Activated T-cell treated with anti-CD3 and anti-CD28 coated beads, Interleukin-2, amount 50 U/mL, for 24 hours (primary cell): ENCODE data around the gene ZP3.
"Not testable (repeated sequence)": the region's sequence is repeated elsewhere in the genome, so short reads cannot be mapped to it uniquely, and the experiment has no call there.

ENCODE experiments used
- DNase-seq: peaks from one replicate; pipeline ENCODE4 v3.0.0-alpha.2; 2020
- H3K27ac Mint-ChIP-seq: 2 replicates; pipeline ENCODE4 v1.8.0; 2020; ENCODE audit warnings: mild to moderate bottlenecking, mixed read lengths
- H3K27me3 Mint-ChIP-seq: 2 replicates; pipeline ENCODE4 v1.8.0; 2020; ENCODE audit warnings: mixed read lengths
- H3K36me3 Mint-ChIP-seq: 2 replicates; pipeline ENCODE4 v1.8.0; 2020; ENCODE audit warnings: low read depth, mixed read lengths
- H3K4me1 Mint-ChIP-seq: 2 replicates; pipeline ENCODE4 v1.8.0; 2020; ENCODE audit warnings: low read depth, mixed read lengths
- H3K4me3 Mint-ChIP-seq: 2 replicates; pipeline ENCODE4 v1.8.0; 2020; ENCODE audit warnings: mild to moderate bottlenecking, moderate library complexity, mixed read lengths
- H3K9me3 Mint-ChIP-seq: 2 replicates; pipeline ENCODE4 v1.8.0; 2020; ENCODE audit warnings: mixed read lengths

ZP3 gene

GRCh38 chr7:76442664-76443446, 18.1 kb downstream of the ZP3 start:
- not testable (repeated sequence) for H3K27ac Mint-ChIP-seq, H3K36me3 Mint-ChIP-seq, H3K27me3 Mint-ChIP-seq, DNase-seq, H3K9me3 Mint-ChIP-seq, H3K4me3 Mint-ChIP-seq
- peaks cover 12% of the 10 kb centered on the region for H3K4me1 Mint-ChIP-seq

GRCh38 chr7:76443846-76444245, 19.1 kb downstream of the ZP3 start:
- peak; percentile 40 for DNase-seq
- not testable (repeated sequence) for H3K27me3 Mint-ChIP-seq, H3K9me3 Mint-ChIP-seq, H3K36me3 Mint-ChIP-seq, H3K4me3 Mint-ChIP-seq
- Mint-ChIP-seq H3K4me1 (peaks cover 12% of the 10 kb centered on the region), H3K27ac (peak overlapping the region; percentile 83)

GRCh38 chr7:76445577-76446008, 20.8 kb downstream of the ZP3 start:
- H3K9me3 Mint-ChIP-seq, DNase-seq, H3K4me3 Mint-ChIP-seq, H3K36me3 Mint-ChIP-seq, H3K27me3 Mint-ChIP-seq: not testable (repeated sequence)
- peaks cover 12% of the 10 kb centered on the region for H3K4me1 Mint-ChIP-seq
- peak overlapping the region; percentile 81 for H3K27ac Mint-ChIP-seq

- H3K4me3 Mint-ChIP-seq, H3K36me3 Mint-ChIP-seq: not testable (repeated sequence)
Observed at GRCh38 chr7:76457017-76457416, 32.3 kb downstream of the ZP3 start.

GRCh38 chr7:76458504-76458903, 33.8 kb downstream of the ZP3 start:
- H3K9me3 Mint-ChIP-seq, H3K36me3 Mint-ChIP-seq, DNase-seq, H3K4me3 Mint-ChIP-seq, H3K4me1 Mint-ChIP-seq, H3K27ac Mint-ChIP-seq, H3K27me3 Mint-ChIP-seq: not testable (repeated sequence)

More at GRCh38 chr7:76457017-76457416, 32.3 kb downstream of the ZP3 start:
- not testable (repeated sequence) for H3K9me3 Mint-ChIP-seq, DNase-seq, H3K27me3 Mint-ChIP-seq, H3K4me1 Mint-ChIP-seq, H3K27ac Mint-ChIP-seq

- not testable (repeated sequence) for DNase-seq, H3K4me3 Mint-ChIP-seq, H3K9me3 Mint-ChIP-seq, H3K27me3 Mint-ChIP-seq, H3K4me1 Mint-ChIP-seq, H3K36me3 Mint-ChIP-seq, H3K27ac Mint-ChIP-seq
Observed at GRCh38 chr7:76460767-76461166, 36.0 kb downstream of the ZP3 start.

- H3K9me3 Mint-ChIP-seq, H3K27me3 Mint-ChIP-seq, H3K27ac Mint-ChIP-seq, H3K36me3 Mint-ChIP-seq, H3K4me1 Mint-ChIP-seq: not testable (repeated sequence)
- peak; percentile 83 for DNase-seq
- peak within 1 kb of the TSS; percentile 53 for H3K4me3 Mint-ChIP-seq
Observed at GRCh38 chr7:76461464-76462101, 36.8 kb downstream of the ZP3 start, which contains the start of gene DTX2. Gene DTX2, plus strand, starts transcription at chr7:76461709. Its CDS starts 18,801 bp downstream, at chr7:76480510.

- not testable (repeated sequence) for H3K36me3 Mint-ChIP-seq, H3K9me3 Mint-ChIP-seq, H3K27ac Mint-ChIP-seq, H3K4me1 Mint-ChIP-seq, DNase-seq, H3K27me3 Mint-ChIP-seq, H3K4me3 Mint-ChIP-seq
Observed at GRCh38 chr7:76462271-76462882, 37.6 kb downstream of the ZP3 start.

- not testable (repeated sequence) for H3K27me3 Mint-ChIP-seq, H3K4me3 Mint-ChIP-seq, H3K36me3 Mint-ChIP-seq, DNase-seq, H3K9me3 Mint-ChIP-seq, H3K27ac Mint-ChIP-seq, H3K4me1 Mint-ChIP-seq
Observed at GRCh38 chr7:76464959-76465358, 40.2 kb downstream of the ZP3 start.

GRCh38 chr7:76465950-76466349, 41.2 kb downstream of the ZP3 start:
- not testable (repeated sequence) for H3K27me3 Mint-ChIP-seq, H3K9me3 Mint-ChIP-seq, DNase-seq, H3K27ac Mint-ChIP-seq, H3K4me3 Mint-ChIP-seq, H3K4me1 Mint-ChIP-seq, H3K36me3 Mint-ChIP-seq

GRCh38 chr7:76467743-76468404, 43.1 kb downstream of the ZP3 start:
- H3K36me3 Mint-ChIP-seq, H3K4me3 Mint-ChIP-seq, DNase-seq, H3K4me1 Mint-ChIP-seq, H3K27me3 Mint-ChIP-seq, H3K27ac Mint-ChIP-seq, H3K9me3 Mint-ChIP-seq: not testable (repeated sequence)

GRCh38 chr7:76471556-76472221, 46.9 kb downstream of the ZP3 start:
- H3K36me3 Mint-ChIP-seq, H3K27ac Mint-ChIP-seq, DNase-seq, H3K4me1 Mint-ChIP-seq, H3K27me3 Mint-ChIP-seq, H3K9me3 Mint-ChIP-seq, H3K4me3 Mint-ChIP-seq: not testable (repeated sequence)

GRCh38 chr7:76473097-76473496, 48.3 kb downstream of the ZP3 start:
- not testable (repeated sequence) for H3K9me3 Mint-ChIP-seq, H3K27ac Mint-ChIP-seq, H3K36me3 Mint-ChIP-seq, H3K4me1 Mint-ChIP-seq, H3K4me3 Mint-ChIP-seq, DNase-seq, H3K27me3 Mint-ChIP-seq

GRCh38 chr7:76476280-76476679, 51.5 kb downstream of the ZP3 start:
- not testable (repeated sequence) for H3K9me3 Mint-ChIP-seq, H3K27me3 Mint-ChIP-seq, H3K4me1 Mint-ChIP-seq, H3K36me3 Mint-ChIP-seq, H3K27ac Mint-ChIP-seq, H3K4me3 Mint-ChIP-seq, DNase-seq
